Activated B cell treated with CpG ODN at 0.5 μM for 24 hours (primary cell): ENCODE measurements around the gene CD300LD. TPM values are rescaled to one million over a fixed set of nuclear protein-coding genes. Genes with fewer than 3 reads are reported as not detected.
A peak's percentile ranks its signal among the peaks of the same experiment; 100 is the strongest.

Source experiments
- ATAC-seq: fragments of 200-7000 bp; cut with Tn5 transposase; one replicate; pipeline ENCODE4 v1.10.0; 2021; ENCODE audit warnings: low read depth, mild to moderate bottlenecking, moderate library complexity
- CTCF ChIA-PET: fragments of 350-600 bp; sonication (Branson Sonifier 250); formaldehyde crosslinking; loops from one replicate; lab custom pipeline; 2021; ENCODE audit warnings: antibody characterized with exemption; lab: Charles Lee
- POLR2A ChIA-PET: fragments of 350-600 bp; sonication (Branson Sonifier 250); formaldehyde crosslinking; loops from one replicate; lab custom pipeline; 2021; ENCODE audit warnings: antibody characterized with exemption; lab: Charles Lee
- DNase-seq: peaks from one replicate; pipeline ENCODE4 v3.0.0; 2022
- H3K27ac Mint-ChIP-seq: one replicate; pipeline ENCODE4 v1.8.0; 2020; ENCODE audit warnings: mixed read lengths
- H3K27me3 Mint-ChIP-seq: one replicate; pipeline ENCODE4 v1.8.0; 2021; ENCODE audit warnings: mixed read lengths
- H3K36me3 Mint-ChIP-seq: one replicate; pipeline ENCODE4 v1.8.0; 2021; ENCODE audit warnings: low read depth, mixed read lengths
- H3K4me1 Mint-ChIP-seq: one replicate; pipeline ENCODE4 v1.8.0; 2021; ENCODE audit warnings: mixed read lengths
- H3K4me3 Mint-ChIP-seq: one replicate; pipeline ENCODE4 v1.8.0; 2020; ENCODE audit warnings: mild to moderate bottlenecking, mixed read lengths
- H3K9me3 Mint-ChIP-seq: one replicate; pipeline ENCODE4 v1.8.0; 2020; ENCODE audit warnings: mixed read lengths
- intact Hi-C: fragments of 100-400 bp; cut with micrococcal nuclease; formaldehyde crosslinking; loops from one replicate; pipeline ENCODE4 v1.15.1; 2024
- total RNA-seq: library from RNA; stranded (reverse); gene quantifications from 2 replicates; pipeline ENCODE4 v1.2.3, GENCODE V29; 2022
- TF ChIP-seq, protein P1 (sequence below): fragments of 200-600 bp; IDR thresholded peaks from one replicate; pipeline ENCODE4 v1.8.0; 2022; ENCODE audit warnings: antibody characterized with exemption, mild to moderate bottlenecking

CD300LD gene
- not detected in 2 replicates for total RNA-seq

DNA sequence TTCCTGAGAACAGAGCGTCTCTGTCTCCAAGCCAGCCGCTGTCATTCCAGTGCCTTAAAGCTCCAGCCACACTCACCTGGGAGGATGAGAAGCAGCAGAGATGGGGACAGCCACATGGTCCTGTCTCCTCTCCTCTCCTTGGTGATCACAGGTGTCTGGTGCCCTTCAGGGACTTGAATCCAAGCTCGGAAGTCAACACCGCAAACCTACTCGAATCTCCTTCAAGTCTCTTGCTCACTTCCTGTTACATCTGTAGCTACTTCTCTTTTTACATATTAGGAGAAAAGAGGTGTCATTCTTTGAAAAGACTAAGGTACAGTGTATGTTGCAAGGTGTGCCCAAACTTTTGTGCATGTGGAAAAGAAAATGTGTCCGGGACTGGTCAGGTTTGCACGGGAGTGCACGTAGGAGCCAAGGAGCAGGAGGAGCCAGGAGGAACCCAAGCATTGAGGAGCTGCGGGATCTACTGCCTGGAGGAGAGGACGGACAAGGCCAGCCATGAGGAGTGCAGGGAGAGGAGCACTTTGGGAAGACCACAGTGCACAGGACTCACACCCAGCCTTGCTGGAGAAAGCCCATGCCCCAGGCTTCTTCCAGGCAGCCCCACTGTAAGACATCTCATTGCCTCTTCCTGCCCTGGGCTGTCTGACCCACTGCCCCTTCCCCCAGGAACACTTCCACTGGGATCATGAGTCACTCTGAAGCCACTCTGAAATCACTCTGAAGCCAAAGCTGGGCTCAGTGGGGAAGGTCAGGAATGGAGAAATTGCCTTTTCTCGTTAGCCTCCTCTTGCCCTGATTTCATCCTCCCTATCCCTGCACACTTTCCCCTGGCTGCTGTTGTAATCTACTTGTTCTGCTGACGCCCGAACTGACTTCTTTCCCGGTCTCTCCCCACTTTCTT is at the start of gene CD300LD:
CD300LD (minus strand) TSS at position 197 of the 904 bp plus-strand sequence; CDS start at position 116, 81 bp downstream.
- H3K9me3 Mint-ChIP-seq: peaks cover 4% of the 10 kb centered on the region
- intact Hi-C loops: loop anchor here (2.0 kb wide), 1 partner anchor 18 kb away; no protein-coding TSS in a partner anchor
- peaks cover 9% of the 10 kb centered on the region for H3K27me3 Mint-ChIP-seq
- no peak within 1 kb of the TSS for H3K27ac Mint-ChIP-seq
- peaks cover 16% of the 10 kb centered on the region for H3K4me1 Mint-ChIP-seq
- TF ChIP-seq, protein P1, sequence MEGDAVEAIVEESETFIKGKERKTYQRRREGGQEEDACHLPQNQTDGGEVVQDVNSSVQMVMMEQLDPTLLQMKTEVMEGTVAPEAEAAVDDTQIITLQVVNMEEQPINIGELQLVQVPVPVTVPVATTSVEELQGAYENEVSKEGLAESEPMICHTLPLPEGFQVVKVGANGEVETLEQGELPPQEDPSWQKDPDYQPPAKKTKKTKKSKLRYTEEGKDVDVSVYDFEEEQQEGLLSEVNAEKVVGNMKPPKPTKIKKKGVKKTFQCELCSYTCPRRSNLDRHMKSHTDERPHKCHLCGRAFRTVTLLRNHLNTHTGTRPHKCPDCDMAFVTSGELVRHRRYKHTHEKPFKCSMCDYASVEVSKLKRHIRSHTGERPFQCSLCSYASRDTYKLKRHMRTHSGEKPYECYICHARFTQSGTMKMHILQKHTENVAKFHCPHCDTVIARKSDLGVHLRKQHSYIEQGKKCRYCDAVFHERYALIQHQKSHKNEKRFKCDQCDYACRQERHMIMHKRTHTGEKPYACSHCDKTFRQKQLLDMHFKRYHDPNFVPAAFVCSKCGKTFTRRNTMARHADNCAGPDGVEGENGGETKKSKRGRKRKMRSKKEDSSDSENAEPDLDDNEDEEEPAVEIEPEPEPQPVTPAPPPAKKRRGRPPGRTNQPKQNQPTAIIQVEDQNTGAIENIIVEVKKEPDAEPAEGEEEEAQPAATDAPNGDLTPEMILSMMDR: no peak
- CTCF ChIA-PET: interaction anchor here (0.6 to 1.2 kb wide), 2 partner anchors 65 to 178 kb away, joined by 3 read pairs; no protein-coding TSS in a partner anchor
- no peak within 1 kb of the TSS for H3K4me3 Mint-ChIP-seq
- ATAC-seq: peak; percentile 67
- no peak for DNase-seq
- H3K36me3 Mint-ChIP-seq: no peaks in the 10 kb centered on the region
- POLR2A ChIA-PET: no interaction called here

DNA sequence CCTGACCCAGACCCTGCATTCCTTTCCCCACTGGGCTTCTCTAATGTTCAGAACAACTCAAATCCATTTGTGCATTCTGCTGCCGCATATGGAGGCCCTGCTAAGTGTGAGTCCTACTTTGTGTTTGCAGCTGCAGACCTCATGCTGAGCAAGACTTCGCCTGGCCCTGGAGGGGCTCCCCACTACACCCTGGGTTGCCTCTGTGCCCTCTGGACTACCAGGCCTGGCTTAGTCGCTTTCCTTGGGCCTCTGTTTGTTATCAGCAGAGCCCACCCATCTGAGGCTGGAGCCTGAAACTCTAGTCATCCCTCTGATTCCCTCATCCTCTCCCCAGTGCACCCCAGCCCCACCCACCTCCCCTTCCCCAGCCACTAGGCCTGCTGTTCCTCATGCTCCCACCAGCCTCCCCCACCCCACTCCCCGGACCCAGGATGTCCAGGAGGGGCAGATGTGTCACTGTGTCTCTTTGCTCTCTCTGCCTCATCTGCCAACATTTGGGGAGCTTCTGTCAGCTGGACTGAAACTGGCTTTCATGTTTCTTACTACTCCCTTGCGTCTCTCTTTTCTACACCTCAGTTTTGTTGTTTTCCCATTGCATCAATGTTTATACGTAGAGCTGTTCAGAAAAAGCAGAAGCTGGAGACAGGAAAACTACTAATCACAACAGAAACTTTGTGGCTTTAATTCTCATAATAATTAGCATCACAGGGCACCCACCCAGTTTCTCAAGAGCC is 49.3 kb upstream of the CD300LD start:
- Mint-ChIP-seq H3K36me3 (no peaks in the 10 kb centered on the region), H3K27me3 (peaks cover 7% of the 10 kb centered on the region), H3K4me3 (peak overlapping the region; percentile 72), H3K27ac (peak overlapping the region; percentile 87), H3K4me1 (peaks cover 90% of the 10 kb centered on the region), H3K9me3 (no peaks in the 10 kb centered on the region)
- TF ChIP-seq, protein P1: no peak
- CTCF ChIA-PET: interaction anchor here (1.8 kb wide), 1 partner anchor 16 kb away, joined by 4 read pairs; no protein-coding TSS in a partner anchor
- POLR2A ChIA-PET: interaction anchor here (0.6 to 2.8 kb wide), 9 partner anchors 9 to 232 kb away, joined by 3 to 21 read pairs (median 4); partner anchors contain the start of genes FDXR and RAB37
- ATAC-seq: peak; percentile 34
- no peak for DNase-seq
- intact Hi-C loops: loop anchor here (1.0 to 2.0 kb wide), 2 partner anchors 16 to 37 kb away; no protein-coding TSS in a partner anchor

DNA sequence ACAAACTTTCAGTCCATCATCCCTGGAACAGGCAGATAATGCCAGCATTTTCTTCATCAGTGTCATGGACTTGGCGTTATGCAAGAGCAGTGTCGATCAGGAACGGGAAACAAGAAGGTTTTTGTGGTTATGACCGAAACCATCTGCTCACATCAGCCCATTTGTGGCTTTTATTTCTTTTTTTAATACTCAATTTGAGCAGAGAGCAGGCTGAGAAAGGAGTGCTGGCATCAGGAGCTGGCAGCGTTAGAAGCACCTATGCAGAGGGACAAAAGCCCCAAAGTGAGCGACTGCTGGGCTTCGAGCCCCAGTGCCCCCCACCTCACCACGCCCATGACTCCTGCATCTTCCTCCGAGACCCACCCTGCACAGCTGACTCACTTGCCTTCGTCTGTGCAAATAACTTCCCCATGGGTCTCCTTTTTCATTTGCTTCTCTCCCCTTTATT is 47.6 kb upstream of the CD300LD start:
- Mint-ChIP-seq H3K4me3 (peak overlapping the region; percentile 42), H3K36me3 (no peaks in the 10 kb centered on the region), H3K4me1 (peaks cover 85% of the 10 kb centered on the region), H3K27ac (peak overlapping the region; percentile 78), H3K9me3 (no peaks in the 10 kb centered on the region), H3K27me3 (peaks cover 4% of the 10 kb centered on the region)
- ATAC-seq (peak; percentile 69), DNase-seq (peak; percentile 37)
- POLR2A ChIA-PET: interaction anchor here (0.6 to 2.8 kb wide), 6 partner anchors 8 to 98 kb away, joined by 5 to 21 read pairs (median 7); no protein-coding TSS in a partner anchor
- intact Hi-C loops: loop anchor here (1.0 to 2.0 kb wide), 2 partner anchors 8 to 35 kb away; no protein-coding TSS in a partner anchor
- TF ChIP-seq, protein P1: no peak
- CTCF ChIA-PET: interaction anchor here (0.8 kb wide), 1 partner anchor 18 kb away, joined by 3 read pairs; no protein-coding TSS in a partner anchor

DNA sequence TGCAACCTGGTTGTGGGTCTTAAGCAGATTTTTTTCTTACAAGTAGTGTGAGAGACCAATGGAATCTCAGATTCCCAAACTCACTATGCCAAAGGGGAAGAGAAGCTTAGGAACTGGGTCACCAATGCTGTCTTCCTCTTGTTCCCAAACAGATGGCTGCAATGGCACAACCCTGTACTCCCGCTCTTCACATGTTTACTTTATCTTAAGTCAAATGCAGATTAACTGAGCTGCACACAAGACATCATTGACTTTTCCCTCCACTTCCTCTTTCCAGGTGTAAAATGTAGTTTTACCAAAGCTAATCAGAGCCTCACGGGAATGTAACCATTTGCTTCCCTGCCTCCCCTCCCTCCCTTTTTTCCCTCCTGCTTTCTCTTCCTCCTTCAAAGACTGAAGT is 45.8 kb upstream of the CD300LD start:
- Mint-ChIP-seq H3K36me3 (no peaks in the 10 kb centered on the region), H3K9me3 (no peaks in the 10 kb centered on the region), H3K27ac (no peak overlapping the region), H3K27me3 (peaks cover 3% of the 10 kb centered on the region), H3K4me1 (peaks cover 85% of the 10 kb centered on the region), H3K4me3 (no peak overlapping the region)
- DNase-seq (no peak), ATAC-seq (no peak)
- intact Hi-C loops: no loop called here
- POLR2A ChIA-PET: interaction anchor here (0.7 kb wide), 2 partner anchors 10 to 40 kb away, joined by 3 read pairs; no protein-coding TSS in a partner anchor
- CTCF ChIA-PET: interaction anchor here (1.2 kb wide), 1 partner anchor 133 kb away, joined by 3 read pairs; no protein-coding TSS in a partner anchor
- TF ChIP-seq, protein P1: no peak
